Testis (tissue), 3 donors: Measurements from ENCODE around the gene WDR75. TPM values are rescaled to one million over a fixed set of nuclear protein-coding genes. Genes with fewer than 3 reads are reported as not detected.
A peak's percentile ranks its signal among the peaks of the same experiment; 100 is the strongest.

ENCODE experiments used
- DNase-seq: peaks from one replicate; pipeline ENCODE4 v3.0.0-alpha.2; 2019
- H3K27ac ChIP-seq, 2 donors: fragments of 200-600 bp; sonication (generic); one replicate each; pipeline ENCODE4 v1.5.1; 2019
- H3K27me3 ChIP-seq: fragments of 200-600 bp; sonication (generic); one replicate; pipeline ENCODE4 v1.5.1; 2019
- H3K36me3 ChIP-seq: fragments of 200-600 bp; sonication (generic); one replicate; pipeline ENCODE4 v1.5.1; 2017; ENCODE audit warnings: low read depth; ENCODE audit errors: missing control alignments
- H3K4me1 ChIP-seq: fragments of 200-600 bp; sonication (generic); one replicate; pipeline ENCODE4 v1.5.1; 2019
- H3K4me3 ChIP-seq, 2 donors: fragments of 200-600 bp; sonication (generic); one replicate each; pipeline ENCODE4 v1.5.1; 2017 to 2019
- H3K9me3 ChIP-seq: fragments of 200-600 bp; sonication (generic); one replicate; pipeline ENCODE4 v1.5.1; 2017
- CTCF ChIP-seq, 3 experiments: fragments of 450-650 bp in 2 of 3; fragments of 200-600 bp in 1 of 3; sonication (generic) in 1 of 3; IDR thresholded peaks; one replicate each; pipeline ENCODE4 v1.5.1; 2016 to 2019; ENCODE audit warnings: antibody characterized with exemption in 3 of 3, mild to moderate bottlenecking in 2 of 3, moderate library complexity in 1 of 3
- POLR2A ChIP-seq: fragments of 450-650 bp; IDR thresholded peaks from one replicate; pipeline ENCODE4 v1.6.1; 2017; ENCODE audit warnings: antibody characterized with exemption, mild to moderate bottlenecking, moderate library complexity
- WGBS, 2 donors: methylation state at CpG; one replicate each; pipeline ENCODE4 v1.1.5; 2018; 5-methylcytosine and 5-hydroxymethylcytosine counted together
- intact Hi-C: fragments of 100-400 bp; cut with DNase I; formaldehyde crosslinking; loops from one replicate; pipeline ENCODE4 v1.15.1; 2023; ENCODE audit warnings: low total_unique reads
- polyA plus RNA-seq: library from polyadenylated mRNA; stranded (reverse); fragments of 350-450 nt; fragmentation: Illumina TruSeq; extraction: RNeasy Lipid Tissue Mini Kit (QIAGEN cat#74804); gene quantifications from one replicate; pipeline ENCODE4 v1.2.3, GENCODE V29; 2014; ENCODE audit warnings: low read depth, low replicate concordance; ENCODE audit not compliant: insufficient read depth
- total RNA-seq, 2 donors: library from RNA; depleted of rRNA; stranded (reverse); fragments of >200 nt; gene quantifications; one replicate each; pipeline ENCODE4 v1.2.3, GENCODE V29; 2016

The WDR75 gene
- total and polyA plus RNA-seq, 3 donors from 2014 or later = 21.5 to 38.1 (median 35.0) TPM

- no peaks in the 10 kb centered on the region for H3K27me3 ChIP-seq
- DNase-seq = no peak
- intact Hi-C loops = no loop called here
- no peaks in the 10 kb centered on the region for H3K4me1 ChIP-seq
- 81 to 89% methylated on average over 2 of the region's 2 CpGs for WGBS, 2 donors
- H3K9me3 ChIP-seq = no peaks in the 10 kb centered on the region
- H3K27ac ChIP-seq = no peak overlapping the region
- TF ChIP-seq POLR2A (no peak), CTCF (IDR thresholded peaks at IDR 0.05) (no peak)
- H3K36me3 ChIP-seq = no peaks in the 10 kb centered on the region
- no peak overlapping the region for H3K4me3 ChIP-seq
Observed at GRCh38 chr2:189505492-189505891, 64.2 kb downstream of the WDR75 start.

GRCh38 chr2:189506514-189506976 is 65.3 kb downstream of the WDR75 start:
- no peaks in the 10 kb centered on the region for H3K4me1 ChIP-seq
- no peak for DNase-seq
- H3K27ac ChIP-seq = no peak overlapping the region
- no peaks in the 10 kb centered on the region for H3K27me3 ChIP-seq
- no peaks in the 10 kb centered on the region for H3K9me3 ChIP-seq
- TF ChIP-seq POLR2A (no peak), CTCF (IDR thresholded peaks at IDR 0.05) (no peak)
- intact Hi-C loops = no loop called here
- WGBS, 2 donors = 81 to 88% methylated on average over 3 of the region's 3 CpGs
- H3K4me3 ChIP-seq = no peak overlapping the region
- no peaks in the 10 kb centered on the region for H3K36me3 ChIP-seq

- intact Hi-C loops = no loop called here
- DNase-seq = no peak
- H3K27me3 ChIP-seq = no peaks in the 10 kb centered on the region
- WGBS, 2 donors = 82 to 89% methylated on average over 2 of the region's 2 CpGs
- no peaks in the 10 kb centered on the region for H3K9me3 ChIP-seq
- H3K4me1 ChIP-seq = peaks cover 18% of the 10 kb centered on the region
- no peaks in the 10 kb centered on the region for H3K36me3 ChIP-seq
- no peak overlapping the region for H3K27ac ChIP-seq
- TF ChIP-seq CTCF (IDR thresholded peaks at IDR 0.05) (no peak), POLR2A (no peak)
- H3K4me3 ChIP-seq = no peak overlapping the region
Observed at GRCh38 chr2:189511210-189511959, 70.1 kb downstream of the WDR75 start.

- Histone ChIP-seq H3K9me3 (no peaks in the 10 kb centered on the region), H3K4me3 (no peak overlapping the region), H3K27ac (no peak overlapping the region), H3K4me1 (peaks cover 18% of the 10 kb centered on the region), H3K36me3 (no peaks in the 10 kb centered on the region), H3K27me3 (no peaks in the 10 kb centered on the region)
- no peak for DNase-seq
- TF ChIP-seq CTCF (IDR thresholded peaks at IDR 0.05) (no peak), POLR2A (no peak)
- intact Hi-C loops = no loop called here
Observed at GRCh38 chr2:189511960-189512319, 70.7 kb downstream of the WDR75 start.

GRCh38 chr2:189512879-189513278 is 71.6 kb downstream of the WDR75 start:
- Histone ChIP-seq H3K36me3 (no peaks in the 10 kb centered on the region), H3K9me3 (no peaks in the 10 kb centered on the region), H3K4me3 (no peak overlapping the region), H3K27ac (peak overlapping the region in 1 of 2 donors; percentile 22), H3K27me3 (no peaks in the 10 kb centered on the region), H3K4me1 (peaks cover 18% of the 10 kb centered on the region)
- peak; percentile 27 for DNase-seq
- no peak for TF ChIP-seq CTCF (IDR thresholded peaks at IDR 0.05)
- no peak for TF ChIP-seq POLR2A
- WGBS, 2 donors = 25 to 50% methylated on average over 3 of the region's 3 CpGs
- intact Hi-C loops = no loop called here
